A549 (cell line): ENCODE results near the gene PGA5.

Experiments used
- EP300 ChIP-seq, 2 experiments: fragments of >200 bp; sonication (Bioruptor Twin); formaldehyde crosslinking; IDR thresholded peaks; 2 replicates in 1 of 2; 3 replicates in 1 of 2; pipeline ENCODE4 v1.6.1; 2016 to 2017
- HDAC2 ChIP-seq: fragments of 200-600 bp; sonication (generic); IDR thresholded peaks from 2 replicates; pipeline ENCODE4 v1.6.1; 2016
- HOXA7 ChIP-seq: fragments of 250-450 bp; sonication (Bioruptor Pico); IDR thresholded peaks from 2 replicates; pipeline ENCODE4 v1.5.0; 2020; ENCODE audit warnings: mild to moderate bottlenecking, moderate library complexity
- HOXB13 ChIP-seq: fragments of 250-450 bp; sonication (Bioruptor Pico); IDR thresholded peaks from 2 replicates; pipeline ENCODE4 v1.5.0; 2020; ENCODE audit warnings: low read depth, mild to moderate bottlenecking, moderate library complexity
- MAZ ChIP-seq: fragments of 150-350 bp; IDR thresholded peaks from 2 replicates; pipeline ENCODE4 v1.6.1; 2014; ENCODE audit warnings: antibody characterized with exemption, low read depth, low read length, borderline replicate concordance
- POLR2A ChIP-seq: IDR thresholded peaks from 2 replicates; pipeline ENCODE4 v1.6.1; 2012; ENCODE audit warnings: mild to moderate bottlenecking, low read length
- RAD21 ChIP-seq, 2 experiments: fragments of >200 bp in 1 of 2; sonication (Bioruptor Twin) in 1 of 2; formaldehyde crosslinking in 1 of 2; IDR thresholded peaks in 1 of 2; conservative IDR thresholded peaks in 1 of 2; 2 replicates in 1 of 2; 3 replicates in 1 of 2; pipeline ENCODE4 v1.6.1; 2012 to 2018; ENCODE audit warnings: inconsistent platforms in 1 of 2
- RCOR1 ChIP-seq: fragments of 150-350 bp; IDR thresholded peaks from 2 replicates; pipeline ENCODE4 v1.6.1; 2014; ENCODE audit warnings: antibody characterized with exemption, low read length, low read depth
- TF ChIP-seq, protein P1 (sequence below): fragments of >200 bp; sonication (Bioruptor Twin); formaldehyde crosslinking; IDR thresholded peaks from 3 replicates; pipeline ENCODE4 v1.5.1; 2016
- TF ChIP-seq, protein P2 (sequence below): fragments of 200-600 bp; sonication (generic); IDR thresholded peaks from 2 replicates; pipeline ENCODE4 v1.6.1; 2016; ENCODE audit warnings: antibody characterized with exemption, mild to moderate bottlenecking, moderate library complexity

DNA sequence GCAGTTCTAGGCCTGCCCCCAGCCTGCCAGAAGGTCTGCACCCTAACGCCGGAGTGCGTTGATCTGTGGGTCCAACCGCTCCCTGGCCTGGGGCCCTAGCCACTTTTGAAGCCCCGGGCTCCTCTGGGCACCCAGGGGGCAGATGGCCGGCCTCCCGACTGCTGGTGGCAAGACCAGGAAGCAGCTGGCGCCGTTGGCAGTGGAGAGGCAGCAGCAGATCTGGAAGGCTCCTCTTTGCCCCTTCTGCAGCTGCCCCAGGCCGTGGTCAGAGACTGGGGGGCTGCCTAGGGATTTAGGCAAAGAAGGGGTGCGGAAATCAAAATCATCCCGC, 54.6 kb downstream of the PGA5 start:
- TF ChIP-seq HDAC2 (no peak), RAD21 (conservative IDR thresholded peaks at IDR 0.05 in 1 of 2, IDR thresholded peaks at IDR 0.05 in 1 of 2) (no peak), POLR2A (no peak), HOXA7 (CRISPR knock-in tag) (no peak), HOXB13 (CRISPR knock-in tag) (no peak), MAZ (no peak), EP300 (IDR thresholded peaks at IDR 0.05) (no peak), RCOR1 (no peak)
- TF ChIP-seq, protein P1, sequence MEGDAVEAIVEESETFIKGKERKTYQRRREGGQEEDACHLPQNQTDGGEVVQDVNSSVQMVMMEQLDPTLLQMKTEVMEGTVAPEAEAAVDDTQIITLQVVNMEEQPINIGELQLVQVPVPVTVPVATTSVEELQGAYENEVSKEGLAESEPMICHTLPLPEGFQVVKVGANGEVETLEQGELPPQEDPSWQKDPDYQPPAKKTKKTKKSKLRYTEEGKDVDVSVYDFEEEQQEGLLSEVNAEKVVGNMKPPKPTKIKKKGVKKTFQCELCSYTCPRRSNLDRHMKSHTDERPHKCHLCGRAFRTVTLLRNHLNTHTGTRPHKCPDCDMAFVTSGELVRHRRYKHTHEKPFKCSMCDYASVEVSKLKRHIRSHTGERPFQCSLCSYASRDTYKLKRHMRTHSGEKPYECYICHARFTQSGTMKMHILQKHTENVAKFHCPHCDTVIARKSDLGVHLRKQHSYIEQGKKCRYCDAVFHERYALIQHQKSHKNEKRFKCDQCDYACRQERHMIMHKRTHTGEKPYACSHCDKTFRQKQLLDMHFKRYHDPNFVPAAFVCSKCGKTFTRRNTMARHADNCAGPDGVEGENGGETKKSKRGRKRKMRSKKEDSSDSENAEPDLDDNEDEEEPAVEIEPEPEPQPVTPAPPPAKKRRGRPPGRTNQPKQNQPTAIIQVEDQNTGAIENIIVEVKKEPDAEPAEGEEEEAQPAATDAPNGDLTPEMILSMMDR, result no peak
- TF ChIP-seq, protein P2, sequence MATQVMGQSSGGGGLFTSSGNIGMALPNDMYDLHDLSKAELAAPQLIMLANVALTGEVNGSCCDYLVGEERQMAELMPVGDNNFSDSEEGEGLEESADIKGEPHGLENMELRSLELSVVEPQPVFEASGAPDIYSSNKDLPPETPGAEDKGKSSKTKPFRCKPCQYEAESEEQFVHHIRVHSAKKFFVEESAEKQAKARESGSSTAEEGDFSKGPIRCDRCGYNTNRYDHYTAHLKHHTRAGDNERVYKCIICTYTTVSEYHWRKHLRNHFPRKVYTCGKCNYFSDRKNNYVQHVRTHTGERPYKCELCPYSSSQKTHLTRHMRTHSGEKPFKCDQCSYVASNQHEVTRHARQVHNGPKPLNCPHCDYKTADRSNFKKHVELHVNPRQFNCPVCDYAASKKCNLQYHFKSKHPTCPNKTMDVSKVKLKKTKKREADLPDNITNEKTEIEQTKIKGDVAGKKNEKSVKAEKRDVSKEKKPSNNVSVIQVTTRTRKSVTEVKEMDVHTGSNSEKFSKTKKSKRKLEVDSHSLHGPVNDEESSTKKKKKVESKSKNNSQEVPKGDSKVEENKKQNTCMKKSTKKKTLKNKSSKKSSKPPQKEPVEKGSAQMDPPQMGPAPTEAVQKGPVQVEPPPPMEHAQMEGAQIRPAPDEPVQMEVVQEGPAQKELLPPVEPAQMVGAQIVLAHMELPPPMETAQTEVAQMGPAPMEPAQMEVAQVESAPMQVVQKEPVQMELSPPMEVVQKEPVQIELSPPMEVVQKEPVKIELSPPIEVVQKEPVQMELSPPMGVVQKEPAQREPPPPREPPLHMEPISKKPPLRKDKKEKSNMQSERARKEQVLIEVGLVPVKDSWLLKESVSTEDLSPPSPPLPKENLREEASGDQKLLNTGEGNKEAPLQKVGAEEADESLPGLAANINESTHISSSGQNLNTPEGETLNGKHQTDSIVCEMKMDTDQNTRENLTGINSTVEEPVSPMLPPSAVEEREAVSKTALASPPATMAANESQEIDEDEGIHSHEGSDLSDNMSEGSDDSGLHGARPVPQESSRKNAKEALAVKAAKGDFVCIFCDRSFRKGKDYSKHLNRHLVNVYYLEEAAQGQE, result no peak
